SK-N-MC (cell line): Measurements from ENCODE around the gene EID3.

Experiments used
- EZH2 ChIP-seq: fragments of 200-600 bp; sonication (generic); IDR thresholded peaks from one replicate; pipeline ENCODE4 v1.6.1; 2017; ENCODE audit warnings: antibody characterized with exemption
- FOXP2 ChIP-seq: optimal IDR thresholded peaks from 2 replicates; pipeline ENCODE3; 2011; ENCODE audit warnings: mild to moderate bottlenecking, moderate library complexity; ENCODE audit not compliant: insufficient read depth; ENCODE audit errors: extremely low read length, control extremely low read depth
- POLR2AphosphoS5 ChIP-seq: IDR thresholded peaks from 2 replicates; pipeline ENCODE4 v1.6.1; 2012; ENCODE audit warnings: mild to moderate bottlenecking, low read depth, low read length, borderline replicate concordance

GRCh38 chr12:104351057-104351983, 47.8 kb downstream of the EID3 start:
- no peak for TF ChIP-seq EZH2
- TF ChIP-seq POLR2AphosphoS5, result no peak
- no peak for TF ChIP-seq FOXP2
